Uterus (tissue), 2 donors: ENCODE results near the gene CIZ1.

Experiments used
- CTCF ChIP-seq, 4 experiments: fragments of 200-600 bp in 2 of 4; fragments of 450-650 bp in 2 of 4; sonication (generic) in 2 of 4; IDR thresholded peaks; one replicate each; pipeline ENCODE4 v1.5.1; 2016 to 2019; ENCODE audit warnings: antibody characterized with exemption in 4 of 4, mild to moderate bottlenecking in 2 of 4, moderate library complexity in 1 of 4
- POLR2A ChIP-seq, 2 donors: fragments of 450-650 bp; IDR thresholded peaks; one replicate each; pipeline ENCODE4 v1.6.1; 2016; ENCODE audit warnings: antibody characterized with exemption in 2 of 2, mild to moderate bottlenecking in 1 of 2, moderate library complexity in 1 of 2

- TF ChIP-seq CTCF (IDR thresholded peaks at IDR 0.05) (no peak), POLR2A (IDR thresholded peaks at IDR 0.05) (no peak)
Observed at GRCh38 chr9:128219831-128220230, 28.5 kb upstream of the CIZ1 start.
